Measurements from ENCODE around the gene ATP5F1D.
A peak's percentile ranks its signal among the peaks of the same experiment; 100 is the strongest.
"Not testable (repeated sequence)": the region's sequence is repeated elsewhere in the genome, so short reads cannot be mapped to it uniquely, and the experiment has no call there.

Gene ATP5F1D

GRCh38 chr19:1241417-1242095 is at the start of gene ATP5F1D:
Gene ATP5F1D, plus strand, starts transcription at chr19:1241751. Its CDS starts 100 bp downstream, at chr19:1241851.
- H3K4me1 ChIP-seq (ENCODE audit: control insufficient read depth, insufficient read depth, low read length, unreplicated experiment) = peaks cover 26% of the 10 kb centered on the region

GRCh38 chr19:1199531-1199930 is 42.0 kb upstream of the ATP5F1D start:
- Histone ChIP-seq H3K4me1 (ENCODE audit: control insufficient read depth, insufficient read depth, low read length, unreplicated experiment) (peaks cover 3% of the 10 kb centered on the region), H3K27ac (ENCODE audit: low read depth, low read length) (no peak overlapping the region), H3K27me3 (ENCODE audit: insufficient read depth, low read length) (no peaks in the 10 kb centered on the region), H2AFZ (ENCODE audit: low read length, unreplicated experiment) (no peak overlapping the region), H3K4me3 (ENCODE audit: low read depth, low read length) (no peak overlapping the region), H3K36me3 (ENCODE audit: insufficient read depth, low read length) (no peaks in the 10 kb centered on the region), H3K79me2 (ENCODE audit: control insufficient read depth, insufficient read depth, low read length, unreplicated experiment) (no peaks in the 10 kb centered on the region)

More at GRCh38 chr19:1241417-1242095, at the start of gene ATP5F1D:
- Histone ChIP-seq H3K4me3 (ENCODE audit: low read depth, low read length) (peak within 1 kb of the TSS; percentile 96), H3K27me3 (ENCODE audit: insufficient read depth, low read length) (no peaks in the 10 kb centered on the region), H3K79me2 (ENCODE audit: control insufficient read depth, insufficient read depth, low read length, unreplicated experiment) (peaks cover 16% of the 10 kb centered on the region), H2AFZ (ENCODE audit: low read length, unreplicated experiment) (no peak within 1 kb of the TSS), H3K36me3 (ENCODE audit: insufficient read depth, low read length) (no peaks in the 10 kb centered on the region), H3K27ac (ENCODE audit: low read depth, low read length) (no peak within 1 kb of the TSS; the same call in 1 of the 2 replicates)

- H3K4me3 ChIP-seq (ENCODE audit: low read depth, low read length); H3K36me3 ChIP-seq (ENCODE audit: insufficient read depth, low read length); H3K27ac ChIP-seq (ENCODE audit: low read depth, low read length); H3K4me1 ChIP-seq (ENCODE audit: control insufficient read depth, insufficient read depth, low read length, unreplicated experiment); H2AFZ ChIP-seq (ENCODE audit: low read length, unreplicated experiment); H3K27me3 ChIP-seq (ENCODE audit: insufficient read depth, low read length); H3K79me2 ChIP-seq (ENCODE audit: control insufficient read depth, insufficient read depth, low read length, unreplicated experiment): not testable (repeated sequence)
Observed at GRCh38 chr19:1200614-1201013, 40.9 kb upstream of the ATP5F1D start.

GRCh38 chr19:1205114-1206099 is 36.1 kb upstream of the ATP5F1D start, which contains the start of gene STK11:
Gene STK11, plus strand, starts transcription at chr19:1205778. Its CDS starts 1,136 bp downstream, at chr19:1206914.
- no peaks in the 10 kb centered on the region for H3K27me3 ChIP-seq (ENCODE audit: insufficient read depth, low read length)
- H3K36me3 ChIP-seq (ENCODE audit: insufficient read depth, low read length) = no peaks in the 10 kb centered on the region
- H3K27ac ChIP-seq (ENCODE audit: low read depth, low read length) = peak within 1 kb of the TSS; percentile 19; the same call in 1 of the 2 replicates
- peak within 1 kb of the TSS; percentile 94 for H3K4me3 ChIP-seq (ENCODE audit: low read depth, low read length)
- peaks cover 26% of the 10 kb centered on the region for H3K79me2 ChIP-seq (ENCODE audit: control insufficient read depth, insufficient read depth, low read length, unreplicated experiment)
- peak within 1 kb of the TSS; percentile 37 for H2AFZ ChIP-seq (ENCODE audit: low read length, unreplicated experiment)
- H3K4me1 ChIP-seq (ENCODE audit: control insufficient read depth, insufficient read depth, low read length, unreplicated experiment) = peaks cover 3% of the 10 kb centered on the region

DNA sequence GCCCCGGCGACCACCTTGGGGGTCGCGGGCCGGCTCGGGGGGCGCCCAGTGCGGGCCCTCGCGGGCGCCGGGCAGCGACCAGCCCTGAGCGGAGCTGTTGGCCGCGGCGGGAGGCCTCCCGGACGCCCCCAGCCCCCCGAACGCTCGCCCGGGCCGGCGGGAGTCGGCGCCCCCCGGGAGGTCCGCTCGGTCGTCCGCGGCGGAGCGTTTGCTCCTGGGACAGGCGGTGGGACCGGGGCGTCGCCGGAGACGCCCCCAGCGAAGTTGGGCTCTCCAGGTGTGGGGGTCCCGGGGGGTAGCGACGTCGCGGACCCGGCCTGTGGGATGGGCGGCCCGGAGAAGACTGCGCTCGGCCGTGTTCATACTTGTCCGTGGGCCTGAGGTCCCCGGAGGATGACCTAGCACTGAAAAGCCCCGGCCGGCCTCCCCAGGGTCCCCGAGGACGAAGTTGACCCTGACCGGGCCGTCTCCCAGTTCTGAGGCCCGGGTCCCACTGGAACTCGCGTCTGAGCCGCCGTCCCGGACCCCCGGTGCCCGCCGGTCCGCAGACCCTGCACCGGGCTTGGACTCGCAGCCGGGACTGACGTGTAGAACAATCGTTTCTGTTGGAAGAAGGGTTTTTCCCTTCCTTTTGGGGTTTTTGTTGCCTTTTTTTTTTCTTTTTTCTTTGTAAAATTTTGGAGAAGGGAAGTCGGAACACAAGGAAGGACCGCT is 35.2 kb upstream of the ATP5F1D start:
- Histone ChIP-seq H3K36me3 (ENCODE audit: insufficient read depth, low read length) (no peaks in the 10 kb centered on the region), H3K27me3 (ENCODE audit: insufficient read depth, low read length) (no peaks in the 10 kb centered on the region), H3K79me2 (ENCODE audit: control insufficient read depth, insufficient read depth, low read length, unreplicated experiment) (peaks cover 28% of the 10 kb centered on the region), H3K4me1 (ENCODE audit: control insufficient read depth, insufficient read depth, low read length, unreplicated experiment) (peaks cover 3% of the 10 kb centered on the region), H3K27ac (ENCODE audit: low read depth, low read length) (peak overlapping the region; percentile 19; the same call in 1 of the 2 replicates), H3K4me3 (ENCODE audit: low read depth, low read length) (peak overlapping the region; percentile 94), H2AFZ (ENCODE audit: low read length, unreplicated experiment) (no peak overlapping the region)

DNA sequence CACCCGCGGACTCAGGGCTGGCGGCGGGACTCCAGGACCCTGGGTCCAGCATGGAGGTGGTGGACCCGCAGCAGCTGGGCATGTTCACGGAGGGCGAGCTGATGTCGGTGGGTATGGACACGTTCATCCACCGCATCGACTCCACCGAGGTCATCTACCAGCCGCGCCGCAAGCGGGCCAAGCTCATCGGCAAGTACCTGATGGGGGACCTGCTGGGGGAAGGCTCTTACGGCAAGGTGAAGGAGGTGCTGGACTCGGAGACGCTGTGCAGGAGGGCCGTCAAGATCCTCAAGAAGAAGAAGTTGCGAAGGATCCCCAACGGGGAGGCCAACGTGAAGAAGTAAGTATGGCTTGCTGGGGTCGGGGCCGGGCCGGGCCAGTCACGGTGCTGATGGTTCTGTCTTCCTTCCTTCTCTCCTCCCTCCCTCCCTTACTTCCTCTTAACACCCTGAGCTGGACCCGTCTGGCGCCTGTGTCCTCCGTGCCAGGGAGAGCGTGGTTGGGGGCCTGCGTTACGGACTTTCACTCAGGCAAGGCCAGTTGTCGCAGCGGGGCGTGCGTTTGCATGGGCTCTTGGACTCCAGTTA is 34.6 kb upstream of the ATP5F1D start:
- H3K4me3 ChIP-seq (ENCODE audit: low read depth, low read length) = peak overlapping the region; percentile 94
- peaks cover 3% of the 10 kb centered on the region for H3K4me1 ChIP-seq (ENCODE audit: control insufficient read depth, insufficient read depth, low read length, unreplicated experiment)
- peak overlapping the region; percentile 19; the same call in 1 of the 2 replicates for H3K27ac ChIP-seq (ENCODE audit: low read depth, low read length)
- peaks cover 34% of the 10 kb centered on the region for H3K79me2 ChIP-seq (ENCODE audit: control insufficient read depth, insufficient read depth, low read length, unreplicated experiment)
- no peaks in the 10 kb centered on the region for H3K36me3 ChIP-seq (ENCODE audit: insufficient read depth, low read length)
- H2AFZ ChIP-seq (ENCODE audit: low read length, unreplicated experiment) = no peak overlapping the region
- H3K27me3 ChIP-seq (ENCODE audit: insufficient read depth, low read length) = no peaks in the 10 kb centered on the region

- H3K4me3 ChIP-seq (ENCODE audit: low read depth, low read length); H3K4me1 ChIP-seq (ENCODE audit: control insufficient read depth, insufficient read depth, low read length, unreplicated experiment); H3K27ac ChIP-seq (ENCODE audit: low read depth, low read length); H3K27me3 ChIP-seq (ENCODE audit: insufficient read depth, low read length); H3K36me3 ChIP-seq (ENCODE audit: insufficient read depth, low read length); H2AFZ ChIP-seq (ENCODE audit: low read length, unreplicated experiment): not testable (repeated sequence)
- peaks cover 39% of the 10 kb centered on the region for H3K79me2 ChIP-seq (ENCODE audit: control insufficient read depth, insufficient read depth, low read length, unreplicated experiment)
Observed at GRCh38 chr19:1208830-1209229, 32.7 kb upstream of the ATP5F1D start.

DNA sequence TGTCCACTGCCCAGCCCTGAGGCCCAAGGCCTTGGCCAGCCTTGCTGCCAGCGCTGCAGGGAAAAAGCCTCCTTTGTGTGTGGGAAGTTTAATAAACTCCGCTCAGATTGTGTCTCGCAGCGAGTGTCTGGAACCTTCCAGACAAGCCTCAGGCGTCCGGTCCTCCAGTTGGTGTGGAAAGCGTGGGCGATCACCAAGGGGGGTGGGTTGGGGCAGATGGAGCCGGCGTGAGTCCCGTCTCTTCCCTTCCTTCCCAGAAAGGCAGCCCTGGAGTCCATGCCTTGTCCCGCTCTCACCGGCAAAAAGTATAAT is 31.4 kb upstream of the ATP5F1D start:
- no peaks in the 10 kb centered on the region for H3K36me3 ChIP-seq (ENCODE audit: insufficient read depth, low read length)
- H3K27ac ChIP-seq (ENCODE audit: low read depth, low read length) = no peak overlapping the region
- no peak overlapping the region for H3K4me3 ChIP-seq (ENCODE audit: low read depth, low read length)
- no peaks in the 10 kb centered on the region for H3K27me3 ChIP-seq (ENCODE audit: insufficient read depth, low read length)
- peaks cover 49% of the 10 kb centered on the region for H3K79me2 ChIP-seq (ENCODE audit: control insufficient read depth, insufficient read depth, low read length, unreplicated experiment)
- no peak overlapping the region for H2AFZ ChIP-seq (ENCODE audit: low read length, unreplicated experiment)
- H3K4me1 ChIP-seq (ENCODE audit: control insufficient read depth, insufficient read depth, low read length, unreplicated experiment) = peaks cover 3% of the 10 kb centered on the region

DNA sequence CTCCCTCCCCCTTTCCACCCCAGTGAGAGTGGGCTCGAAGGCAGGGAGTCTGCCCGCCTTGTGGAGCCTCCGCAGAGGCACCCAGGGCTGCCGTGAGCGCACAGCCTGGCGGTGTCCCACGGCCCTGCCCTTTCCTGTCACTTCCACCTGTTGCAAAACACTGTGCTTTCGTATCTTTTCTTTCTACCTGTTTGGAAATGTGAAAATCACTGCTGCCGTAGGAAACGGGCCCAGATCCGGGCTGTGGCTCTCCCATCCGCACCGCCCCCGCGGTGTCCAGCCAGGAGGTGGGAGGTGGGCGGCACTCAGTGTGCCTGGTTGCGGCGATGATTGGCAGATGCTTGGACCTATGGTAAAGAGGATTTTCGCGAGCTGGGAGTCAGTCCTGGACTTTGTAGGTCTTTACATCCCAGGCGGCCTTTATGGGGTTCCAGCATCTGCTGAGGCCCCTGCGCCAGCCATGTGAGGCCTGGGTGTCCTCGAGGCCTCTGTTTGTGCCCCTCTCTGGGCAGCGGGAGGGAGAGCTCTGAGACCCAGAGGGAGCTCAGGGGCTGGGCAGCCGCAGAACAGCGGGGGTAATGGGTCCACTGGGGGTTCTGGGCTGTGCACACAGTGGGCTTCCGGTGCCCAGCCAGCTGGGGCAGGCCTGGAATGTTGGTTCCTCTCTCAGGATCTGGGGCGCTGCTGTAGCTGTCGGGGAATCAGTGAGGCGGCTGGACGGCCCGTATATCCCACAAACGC is 29.9 kb upstream of the ATP5F1D start:
- Histone ChIP-seq H3K27me3 (ENCODE audit: insufficient read depth, low read length) (no peaks in the 10 kb centered on the region), H3K27ac (ENCODE audit: low read depth, low read length) (no peak overlapping the region), H3K4me3 (ENCODE audit: low read depth, low read length) (no peak overlapping the region), H3K4me1 (ENCODE audit: control insufficient read depth, insufficient read depth, low read length, unreplicated experiment) (peaks cover 5% of the 10 kb centered on the region), H3K36me3 (ENCODE audit: insufficient read depth, low read length) (no peaks in the 10 kb centered on the region), H3K79me2 (ENCODE audit: control insufficient read depth, insufficient read depth, low read length, unreplicated experiment) (peaks cover 43% of the 10 kb centered on the region), H2AFZ (ENCODE audit: low read length, unreplicated experiment) (no peak overlapping the region)
